Muscle of back (tissue), 13 donors: ENCODE results near the gene PARVG. TPM values are rescaled to one million over a fixed set of nuclear protein-coding genes. Genes with fewer than 3 reads are reported as not detected.

ENCODE experiments used
- DNase-seq, 3 donors: peaks; one replicate each; pipeline versions ENCODE4 v3.0.0 to v3.0.0-alpha.2; 2013
- long read RNA-seq, 9 donors: transcript quantifications; one replicate each; lab custom pipeline, GENCODE V29; 2026
- polyA plus RNA-seq, 10 donors: library from polyadenylated mRNA; unstranded; fragments of 120-200 nt; gene quantifications; one replicate each; pipeline ENCODE4 v1.2.1, GENCODE V29; 2013; ENCODE audit not compliant: insufficient read length in 10 of 10

PARVG gene, protein sequence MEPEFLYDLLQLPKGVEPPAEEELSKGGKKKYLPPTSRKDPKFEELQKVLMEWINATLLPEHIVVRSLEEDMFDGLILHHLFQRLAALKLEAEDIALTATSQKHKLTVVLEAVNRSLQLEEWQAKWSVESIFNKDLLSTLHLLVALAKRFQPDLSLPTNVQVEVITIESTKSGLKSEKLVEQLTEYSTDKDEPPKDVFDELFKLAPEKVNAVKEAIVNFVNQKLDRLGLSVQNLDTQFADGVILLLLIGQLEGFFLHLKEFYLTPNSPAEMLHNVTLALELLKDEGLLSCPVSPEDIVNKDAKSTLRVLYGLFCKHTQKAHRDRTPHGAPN
- 1 to 10 TPM; 1.8 to 7.3 (median 3.4) TPM for polyA plus RNA-seq
- long read RNA-seq, donor 1, partial matches to known transcripts: 0 of 1 reads
- long read RNA-seq, donor 1, other reads (novel, unspliced or antisense): 0 of 1 reads
- long read RNA-seq, donor 2: 0 reads
- long read RNA-seq, donor 3: 0 reads
- long read RNA-seq, donor 4: 0 reads
- long read RNA-seq, donor 5, partial matches to known transcripts: 0 of 1 reads
- long read RNA-seq, donor 5, other reads (novel, unspliced or antisense): 0 of 1 reads
- long read RNA-seq, donor 6: 0 reads
- long read RNA-seq, donor 7: 0 reads
- long read RNA-seq, donor 8: 0 reads
- long read RNA-seq, donor 9: 0 reads

DNA sequence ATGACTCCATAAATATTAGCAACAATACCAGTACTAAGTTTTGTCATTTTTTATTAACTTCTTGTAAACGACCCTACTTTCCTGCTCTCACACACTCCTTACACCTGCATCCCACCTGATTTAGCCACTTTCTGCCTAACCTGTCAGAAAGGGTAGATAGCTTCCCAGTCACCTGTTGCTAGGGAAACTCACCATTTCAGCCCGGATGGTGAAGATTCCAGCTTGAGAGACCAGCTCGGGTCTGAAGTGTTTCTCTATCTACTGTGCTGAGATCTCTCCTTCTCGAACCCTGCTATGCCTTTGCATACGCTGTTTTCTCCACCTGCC lies at the start of gene PARVG:
PARVG (plus strand) TSS at position 220 of the 327 bp plus-strand sequence. CDS start 2,405 bp downstream, outside the sequence.
- DNase-seq: no peak

DNA sequence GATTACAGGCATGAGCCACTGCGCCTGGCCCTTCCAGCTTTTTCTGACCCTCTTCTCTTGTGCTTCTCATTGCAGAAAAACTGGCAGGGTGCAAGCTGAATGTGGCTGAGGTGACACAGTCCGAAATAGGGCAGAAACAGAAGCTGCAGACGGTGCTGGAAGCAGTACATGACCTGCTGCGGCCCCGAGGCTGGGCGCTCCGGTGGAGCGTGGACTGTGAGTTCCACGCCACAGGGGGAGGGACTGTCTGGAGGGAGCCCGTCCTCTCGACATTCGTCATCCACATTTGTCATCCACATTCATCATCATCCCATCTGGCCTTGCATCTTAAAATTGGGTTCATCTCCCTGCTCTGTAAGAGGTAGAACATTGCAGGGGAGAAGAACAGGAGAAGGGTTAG lies 49.3 kb upstream of the PARVG start:
- DNase-seq: no peak

DNA sequence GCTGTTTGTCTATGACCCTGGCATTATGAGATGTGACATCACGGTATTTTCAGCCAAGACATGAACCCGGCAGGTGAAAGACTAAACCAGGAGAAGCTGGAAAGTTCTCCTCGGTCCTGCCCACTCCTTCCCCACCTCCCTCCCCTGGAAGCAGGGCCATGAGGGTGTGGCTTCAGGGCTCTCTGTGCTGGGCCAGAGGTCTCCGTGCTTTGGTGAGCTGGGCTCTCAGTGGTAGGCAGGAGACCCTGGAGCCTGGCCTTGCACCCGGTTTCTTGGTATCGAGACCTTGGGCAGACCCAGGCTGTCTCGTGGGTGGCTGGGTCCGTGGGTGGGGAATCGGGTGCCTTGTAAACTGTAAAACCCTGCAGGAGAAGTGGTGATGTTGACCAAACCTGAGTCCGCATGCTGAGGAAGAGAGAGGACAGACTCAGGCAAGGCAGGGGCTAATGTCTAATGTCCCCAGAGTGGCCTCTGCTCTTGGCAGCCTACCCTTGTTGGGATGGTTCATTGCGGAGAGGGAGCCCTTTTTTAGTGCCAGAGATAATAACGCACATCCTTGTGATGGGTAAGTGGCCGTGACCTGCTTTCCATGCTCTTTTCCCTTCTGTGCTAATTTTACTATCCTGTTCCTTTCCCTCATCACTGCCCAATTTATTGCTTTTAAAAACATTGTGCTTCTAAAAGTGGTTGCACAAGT lies 48.6 kb upstream of the PARVG start:
- DNase-seq: no peak

DNA sequence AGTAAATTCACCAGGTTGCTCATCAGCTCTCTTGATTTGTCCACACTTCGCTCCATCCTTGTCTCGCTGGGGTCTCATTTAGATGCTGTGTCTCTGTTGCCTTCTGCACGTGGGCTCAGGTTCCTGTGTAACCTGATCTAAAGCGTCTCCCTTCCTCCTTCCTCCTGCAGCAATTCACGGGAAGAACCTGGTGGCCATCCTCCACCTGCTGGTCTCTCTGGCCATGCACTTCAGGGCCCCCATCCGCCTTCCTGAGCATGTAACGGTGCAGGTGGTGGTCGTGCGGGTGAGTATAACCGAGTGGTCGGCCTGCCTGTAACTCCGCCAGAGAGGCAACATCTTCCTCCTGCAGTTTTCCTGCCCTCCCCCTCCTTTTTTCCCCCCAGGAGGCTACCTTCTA lies 48.0 kb upstream of the PARVG start:
- no peak for DNase-seq

DNA sequence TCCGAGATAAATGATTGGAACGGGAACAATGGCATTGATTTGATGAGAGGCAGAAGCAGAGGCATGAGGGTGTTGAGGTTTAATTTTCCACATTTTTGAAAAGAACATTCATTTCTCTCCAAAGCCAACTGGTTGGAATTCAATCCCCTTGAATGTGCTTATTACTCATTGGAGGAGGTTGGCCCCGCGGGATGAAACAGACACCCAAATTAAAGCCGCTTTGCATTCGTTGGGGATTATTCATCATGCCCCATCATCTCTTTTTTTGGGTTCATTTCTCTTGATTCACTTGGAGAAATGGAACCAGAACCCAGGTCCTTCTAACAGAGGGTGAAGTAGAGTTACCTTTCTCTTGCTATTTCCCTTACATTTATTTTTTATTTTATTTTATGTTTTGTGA lies 47.6 kb upstream of the PARVG start:
- DNase-seq: no peak

DNA sequence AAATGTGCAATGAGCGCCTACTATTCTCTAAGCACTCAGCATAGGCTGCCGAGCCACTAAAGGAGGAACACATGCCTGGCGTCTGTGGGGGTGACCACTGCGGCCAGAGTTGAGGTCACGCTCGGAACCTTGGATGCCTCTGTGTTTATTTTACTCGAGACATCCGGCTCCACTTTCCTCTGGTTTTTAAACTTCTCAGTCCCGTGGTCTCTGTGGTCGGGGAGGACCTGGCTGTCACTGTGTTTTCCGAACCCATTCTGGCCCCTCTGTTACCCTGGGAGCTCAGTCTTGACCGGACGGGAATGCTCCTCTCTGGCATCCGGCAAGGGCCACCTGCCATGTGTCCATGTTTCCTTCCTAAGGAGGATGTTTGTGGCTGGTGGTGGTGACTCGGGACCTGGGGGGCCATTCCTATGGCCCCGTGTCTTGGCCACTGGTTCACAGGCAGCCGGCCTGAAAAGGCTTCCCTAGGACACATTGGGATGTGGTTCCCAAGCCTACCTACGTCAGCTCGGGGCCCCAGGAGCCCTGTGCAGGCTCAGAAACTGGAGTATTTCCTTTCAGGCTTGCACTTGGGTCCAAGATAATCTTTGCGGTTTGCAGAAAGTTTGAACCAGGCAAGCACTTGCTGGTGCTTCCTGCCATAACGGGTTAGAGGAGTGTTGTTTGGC lies 46.7 kb upstream of the PARVG start:
- DNase-seq: peak in 2 of 3 donors; percentile 29 to 53

DNA sequence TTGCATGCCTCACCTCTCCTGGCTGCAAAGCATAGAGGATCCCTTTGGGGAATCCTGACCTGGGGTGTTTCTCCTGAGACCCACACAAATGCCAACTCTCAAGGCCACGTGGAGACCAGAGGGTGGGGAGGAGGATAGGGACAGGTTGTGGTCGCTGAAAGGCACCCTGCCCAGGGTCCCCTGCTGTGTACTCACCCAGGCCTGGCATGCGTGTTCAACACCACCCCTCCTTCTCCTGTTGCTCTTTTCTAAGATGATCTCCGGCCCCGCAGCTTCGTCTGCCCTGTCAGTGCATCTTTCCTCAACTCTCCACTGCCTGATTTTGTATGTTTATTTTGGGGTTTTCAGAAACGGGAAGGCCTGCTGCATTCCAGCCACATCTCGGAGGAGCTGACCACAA lies 44.6 kb upstream of the PARVG start:
- no peak for DNase-seq

DNA sequence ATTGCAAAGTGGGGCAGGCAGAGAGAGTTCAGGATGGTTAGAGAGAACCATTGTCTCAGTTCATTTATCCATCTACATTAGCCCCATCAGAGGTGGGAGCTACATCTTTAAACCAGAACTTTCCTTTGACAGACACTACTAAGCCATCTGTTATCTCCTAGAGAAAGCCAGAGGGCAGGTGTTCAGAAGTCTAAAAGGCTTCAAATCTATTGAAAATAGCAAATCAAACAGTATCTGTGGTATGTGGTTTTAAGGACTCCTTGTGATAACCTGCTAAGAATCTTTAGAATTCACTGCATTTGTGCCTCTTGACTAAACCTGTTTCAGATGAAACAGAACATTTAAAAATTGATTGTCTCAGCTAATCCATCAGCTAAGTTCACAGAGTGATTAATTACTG lies 43.9 kb upstream of the PARVG start:
- DNase-seq: no peak

DNA sequence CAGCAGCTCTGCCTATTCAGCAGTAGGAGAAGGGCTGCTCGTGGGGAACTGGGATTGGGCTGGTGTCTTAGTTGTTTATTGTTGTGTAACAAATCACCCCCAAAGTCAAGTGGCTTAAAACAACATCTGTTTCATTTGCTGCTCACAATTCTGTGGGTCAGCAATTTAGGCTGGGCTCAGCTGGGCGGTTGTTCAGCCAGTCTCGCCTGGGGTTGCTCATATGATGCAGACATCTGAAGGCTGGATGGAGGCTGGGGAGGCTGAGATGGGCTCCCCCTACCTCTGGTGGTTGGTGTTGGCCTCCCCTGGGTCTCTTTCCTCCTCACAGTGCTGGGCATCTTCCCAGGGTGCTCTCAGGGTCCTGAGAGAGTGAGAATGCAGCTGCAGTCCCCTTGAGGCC lies 43.3 kb upstream of the PARVG start:
- no peak for DNase-seq

DNA sequence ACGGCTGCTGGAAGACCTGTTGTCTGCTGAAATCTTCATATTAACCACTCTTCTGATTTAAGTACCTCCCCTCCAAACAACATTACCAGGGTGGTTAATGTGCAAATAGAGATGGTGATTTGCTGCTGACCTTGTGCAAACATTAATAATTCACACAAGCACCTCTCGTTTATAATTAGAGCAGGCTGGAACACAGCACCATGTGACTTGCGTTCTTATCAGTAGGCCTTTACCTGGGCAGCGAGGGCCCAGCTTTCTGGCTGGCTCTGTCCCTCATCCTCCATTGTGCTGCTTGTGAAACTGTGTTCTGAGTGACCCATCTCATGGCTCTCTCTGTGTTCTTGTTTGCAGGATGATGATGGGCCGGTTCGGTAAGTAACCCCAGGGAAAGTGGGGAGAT lies 41.0 kb upstream of the PARVG start:
- DNase-seq: no peak

DNA sequence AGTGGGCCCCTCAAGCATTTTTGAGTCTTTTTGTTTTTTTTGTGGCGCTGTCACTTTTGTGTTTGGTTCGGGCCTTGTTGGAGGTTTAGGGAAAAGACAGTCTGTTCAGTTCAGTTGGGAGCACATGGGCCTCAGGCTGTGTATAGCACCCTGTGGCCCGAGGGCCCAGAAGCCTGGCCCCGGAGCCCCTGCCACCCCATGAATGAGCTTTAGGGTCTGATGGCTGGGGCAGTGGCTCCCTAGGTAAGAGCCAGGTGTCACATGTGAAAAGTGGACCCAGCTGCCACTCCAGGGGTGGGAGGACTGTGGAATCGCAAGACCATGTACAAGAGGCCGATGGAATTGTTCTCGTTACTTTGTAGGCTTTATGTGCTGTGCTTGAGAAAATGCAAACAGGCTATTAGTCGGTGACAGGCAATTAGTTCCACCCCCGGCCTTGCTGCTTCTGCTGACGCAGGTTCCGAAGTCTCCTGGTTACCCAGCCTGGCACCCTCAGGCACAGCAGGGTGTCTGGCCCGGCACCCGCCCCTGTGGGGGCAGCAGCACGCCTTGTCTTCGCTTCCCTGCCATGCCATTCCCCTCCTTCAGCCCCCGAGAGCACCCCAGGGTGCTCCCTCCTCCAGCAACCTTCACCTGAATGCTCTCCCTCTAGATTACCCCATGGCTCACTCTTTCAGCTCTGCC lies 38.2 kb upstream of the PARVG start:
- no peak for DNase-seq

DNA sequence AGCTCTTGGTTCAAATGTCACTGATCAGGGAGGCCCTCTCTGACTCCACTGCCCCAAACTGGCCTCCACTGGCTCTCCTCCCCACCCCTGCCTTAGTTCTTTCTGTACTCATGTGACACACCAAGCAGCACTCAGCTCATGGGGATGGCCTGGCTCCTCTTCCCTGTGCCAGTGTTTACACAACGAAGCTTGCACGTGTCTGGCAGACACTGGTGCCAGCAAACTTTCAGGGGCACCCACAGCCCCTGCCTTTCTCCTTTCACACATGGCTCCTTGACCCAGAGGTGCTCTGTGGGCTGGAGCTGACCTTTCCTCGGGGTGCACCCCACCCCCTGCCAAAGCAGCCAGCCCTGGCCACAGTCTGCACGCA lies 37.6 kb upstream of the PARVG start:
- DNase-seq: no peak

DNA sequence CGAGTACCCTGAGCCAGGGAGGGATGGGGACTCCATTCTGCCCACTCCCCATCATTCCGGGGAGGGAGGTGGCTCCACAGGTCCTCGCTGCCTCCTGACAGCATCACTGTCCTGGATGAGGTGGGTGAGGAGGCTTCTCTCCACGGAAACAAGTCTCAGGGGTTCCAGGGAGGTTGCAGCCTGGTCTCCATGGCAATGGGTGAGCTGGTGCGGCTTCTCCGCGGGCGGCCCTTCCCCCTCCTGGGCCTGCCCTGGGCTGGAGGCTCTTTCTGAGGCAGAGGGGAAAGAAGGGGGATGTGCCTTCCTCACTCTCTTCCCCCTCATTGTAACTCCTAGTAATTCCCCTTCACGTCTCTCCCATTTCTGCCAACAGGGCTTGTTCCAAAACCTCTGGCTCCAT lies 37.1 kb upstream of the PARVG start:
- no peak for DNase-seq

DNA sequence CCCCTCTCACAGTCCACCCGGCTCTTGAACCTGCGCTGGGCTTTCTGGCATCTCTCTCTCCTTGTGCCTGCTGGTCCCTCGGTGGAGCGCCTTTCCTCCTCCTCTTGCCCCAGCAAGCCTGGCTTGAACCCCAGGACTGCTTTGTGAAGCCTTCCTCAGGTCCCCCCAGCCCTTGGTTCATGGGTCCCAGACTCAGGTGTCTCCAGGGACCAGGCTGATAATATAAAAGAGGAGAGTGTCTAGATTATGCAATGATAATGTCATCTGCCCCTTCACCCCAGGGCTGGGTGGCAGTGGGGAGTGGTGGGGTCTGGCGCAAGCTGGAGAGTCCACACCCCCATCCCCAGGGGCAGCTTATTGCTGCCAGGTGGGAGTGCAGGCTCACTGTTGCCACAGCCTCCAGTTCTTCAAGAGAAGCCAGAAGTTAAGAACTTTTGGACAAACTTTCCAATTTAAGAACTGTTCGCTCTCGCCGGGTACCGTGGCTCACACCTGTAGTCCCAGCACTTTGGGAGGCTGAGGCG lies 36.6 kb upstream of the PARVG start:
- no peak for DNase-seq

DNA sequence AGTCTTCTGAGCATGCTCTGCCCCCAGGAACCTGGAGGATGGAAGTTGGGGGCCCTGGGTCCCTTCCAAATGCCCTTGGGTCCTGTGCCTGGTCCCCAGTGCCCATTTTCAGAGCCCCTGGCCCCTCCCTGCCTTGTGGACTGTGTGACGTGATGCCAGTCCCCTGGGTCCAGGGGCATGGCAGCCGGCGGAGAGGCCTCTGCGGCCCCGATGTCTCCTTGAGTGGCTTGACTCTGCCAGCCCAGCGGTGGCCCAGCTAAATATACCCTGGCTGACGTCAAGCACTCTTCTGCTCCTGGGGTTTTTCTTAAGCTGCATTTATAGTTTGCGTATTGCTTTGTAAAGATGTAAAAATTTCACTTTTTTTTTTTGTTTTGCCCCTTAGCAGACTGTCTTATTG lies 35.2 kb upstream of the PARVG start:
- DNase-seq: no peak

DNA sequence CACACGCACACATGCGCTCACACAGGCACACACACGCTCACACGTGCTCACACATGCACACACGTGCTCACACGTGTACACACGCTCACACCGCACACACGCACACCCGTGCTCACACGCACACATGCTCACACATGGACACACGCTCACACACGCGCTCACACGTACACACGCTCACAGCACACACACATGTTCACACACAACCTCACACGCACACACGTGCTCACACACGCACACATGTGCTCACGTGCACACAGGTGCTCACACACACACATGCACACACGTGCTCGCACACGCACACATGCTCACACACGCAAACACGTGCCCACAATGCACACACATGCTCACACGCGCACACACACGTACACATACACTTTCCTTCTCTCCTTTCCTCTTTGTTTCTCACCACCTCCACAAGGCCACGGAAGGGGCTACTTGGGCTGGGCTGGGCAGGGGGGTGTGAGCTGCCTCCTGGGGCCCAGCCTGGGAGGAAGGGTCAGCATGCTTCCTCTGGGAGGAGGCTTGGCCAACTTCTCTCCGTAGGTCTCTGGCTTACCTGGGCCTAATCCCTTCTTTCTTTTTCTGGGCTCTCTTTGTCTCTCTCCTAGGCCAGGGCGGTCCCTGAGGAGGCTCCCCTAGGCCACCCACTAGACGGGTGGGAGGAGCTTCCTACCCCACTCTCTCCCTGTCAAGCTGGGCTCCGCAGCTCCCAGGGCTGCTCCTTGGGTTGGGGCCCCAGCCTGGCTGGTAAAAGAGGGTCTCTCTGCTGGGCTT lies 34.5 kb upstream of the PARVG start:
- DNase-seq: no peak

DNA sequence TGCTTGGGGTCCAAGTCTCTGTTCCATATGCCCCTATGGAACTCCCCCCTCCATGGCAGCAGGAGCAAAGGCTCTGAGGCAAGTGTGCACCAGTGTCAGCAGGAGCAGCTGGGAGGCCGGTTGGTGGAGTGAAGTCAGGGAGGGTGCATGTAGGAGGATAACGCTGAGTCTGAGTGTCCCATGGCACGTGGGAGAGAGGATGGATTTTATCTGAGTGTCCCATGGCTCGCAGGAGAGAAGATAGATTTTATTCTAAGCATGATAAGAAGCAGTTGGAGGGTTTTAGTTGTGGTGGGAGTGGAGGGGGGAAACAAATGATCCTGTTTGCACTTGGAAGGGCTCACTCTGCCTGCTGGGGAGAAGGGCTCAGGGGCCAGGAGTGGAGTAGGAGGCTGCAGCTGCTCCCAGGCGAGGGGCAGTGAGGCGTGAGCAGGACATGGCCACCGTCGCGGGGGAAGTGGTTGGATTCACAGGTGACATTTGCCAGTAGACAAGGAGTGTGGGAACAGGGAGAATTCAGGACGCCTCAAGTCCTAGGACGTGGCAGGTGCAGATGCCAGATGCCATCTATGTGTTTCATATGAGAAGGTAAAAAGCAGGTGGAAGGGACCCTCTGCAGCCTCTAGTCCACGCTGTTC lies 33.6 kb upstream of the PARVG start:
- no peak for DNase-seq

DNA sequence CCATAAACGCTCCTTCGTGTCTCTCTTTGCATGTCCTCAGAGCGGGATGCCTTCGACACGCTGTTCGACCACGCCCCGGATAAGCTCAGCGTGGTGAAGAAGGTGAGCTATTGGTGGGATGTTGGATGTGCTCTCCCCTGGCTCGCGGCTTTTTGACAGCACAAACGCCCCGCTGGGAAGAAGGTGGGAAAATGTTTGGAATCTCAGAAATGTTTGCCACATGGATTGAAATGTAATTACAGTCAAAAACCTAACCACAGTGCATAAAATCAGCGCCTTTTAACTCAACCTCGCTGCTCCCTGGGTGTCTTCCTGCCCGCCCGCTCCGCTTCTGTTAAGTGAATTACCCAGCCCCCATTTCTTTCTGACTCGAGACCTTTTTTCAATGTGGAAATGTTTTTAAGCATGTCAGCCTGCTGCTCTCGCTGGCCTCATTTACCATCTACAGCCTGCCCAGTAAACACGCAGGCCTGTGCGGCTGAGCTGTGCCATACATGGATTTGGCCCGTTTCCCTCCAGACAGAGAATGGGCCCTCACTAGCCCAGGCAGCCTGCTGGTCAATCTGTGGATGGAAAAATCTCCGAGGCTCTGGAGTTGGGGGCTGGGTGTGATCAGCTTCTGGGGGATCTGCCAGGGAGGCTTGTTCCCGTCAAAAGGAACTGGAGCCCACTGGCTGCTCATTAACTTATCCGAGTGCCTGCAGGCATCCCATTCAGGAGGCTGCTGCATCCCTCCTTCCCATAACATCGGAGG lies 32.7 kb upstream of the PARVG start:
- peak; percentile 59 to 78 (median 74) for DNase-seq

DNA sequence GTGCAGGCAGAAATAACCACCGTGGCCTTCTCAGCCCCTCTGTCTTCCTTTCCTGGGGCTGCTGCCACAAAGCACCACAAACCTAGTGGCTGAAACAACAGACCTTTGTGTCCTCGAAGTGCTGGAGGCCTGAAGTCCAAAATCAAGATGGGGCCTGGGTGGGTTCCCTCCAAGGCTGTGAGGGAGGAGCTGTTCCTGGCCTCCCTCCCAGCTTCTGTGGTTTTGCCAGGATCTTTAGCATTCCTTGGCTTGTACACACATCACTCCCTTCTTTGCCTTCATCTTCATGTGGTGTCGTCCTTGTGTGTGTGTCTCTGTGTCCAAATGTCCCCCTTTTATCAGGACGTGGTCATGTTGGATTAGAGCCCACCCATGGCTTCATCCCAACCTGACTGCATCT lies 29.0 kb upstream of the PARVG start:
- peak in 2 of 3 donors; percentile 43 to 70 for DNase-seq

DNA sequence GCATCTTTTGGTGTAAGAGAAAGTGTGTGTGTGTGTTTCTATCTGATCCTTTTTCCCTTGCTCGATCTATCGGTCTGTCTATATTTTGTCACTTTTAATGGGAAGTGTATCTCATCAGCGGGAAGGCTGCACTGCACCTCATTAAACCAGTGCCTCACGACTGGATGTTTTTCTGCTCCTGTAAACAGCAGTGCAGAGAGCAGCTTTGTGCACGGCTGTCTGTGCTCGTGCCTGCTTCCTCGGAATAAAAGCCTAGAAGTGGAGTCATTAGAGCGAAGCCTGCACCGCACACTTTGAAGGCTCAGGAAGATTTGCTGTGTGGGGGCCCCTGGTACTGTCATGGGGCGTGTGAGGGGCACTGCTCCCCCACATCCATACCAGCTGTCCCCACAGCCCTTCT lies 27.0 kb upstream of the PARVG start:
- no peak for DNase-seq
